ENCODE measurements around the gene OR6T1. TPM values are rescaled to one million over a fixed set of nuclear protein-coding genes. Genes with fewer than 3 reads are reported as not detected.

OR6T1 gene
- total RNA-seq, 3 donors from 2014 or later, result not detected

DNA sequence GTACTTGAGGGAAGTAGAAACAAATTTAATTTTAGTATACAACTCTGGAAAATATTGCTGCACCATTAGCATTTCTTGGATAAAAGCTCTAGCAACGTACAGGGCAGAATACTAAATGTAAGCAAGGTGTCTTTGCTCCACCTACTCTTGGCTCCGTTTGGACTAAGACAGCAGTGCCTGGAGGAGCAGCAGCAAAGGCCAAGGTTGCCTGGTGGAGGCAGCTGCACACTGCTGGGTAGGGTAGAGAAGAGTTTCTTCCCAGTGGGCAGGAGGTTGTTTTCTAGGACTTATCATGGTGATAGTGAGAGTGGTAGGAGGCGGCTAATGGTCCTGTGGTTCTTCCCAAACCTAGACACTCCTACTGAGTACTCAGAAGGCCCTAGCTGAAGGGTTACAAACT, 43.8 kb downstream of the OR6T1 start:
- no peak for ATAC-seq
- Mint-ChIP-seq H3K9me3 (no peaks in the 10 kb centered on the region), H3K36me3 (ENCODE audit: insufficient read depth) (no peaks in the 10 kb centered on the region), H3K4me1 (ENCODE audit: low read depth) (no peaks in the 10 kb centered on the region), H3K4me3 (no peak overlapping the region), H3K27me3 (ENCODE audit: low read depth) (no peaks in the 10 kb centered on the region)
- DNase-seq, result no peak

Other genes with a start within 250 kb of the OR6T1 start
- gene ZNF202, start 202.2 kb downstream of the OR6T1 start, total RNA-seq, result 10 to 100 TPM; 19.9 to 20.6 (median 20.3) TPM
- not detected for gene OR6X1, start 189.3 kb downstream of the OR6T1 start, total RNA-seq
- gene OR6M1, start 137.5 kb downstream of the OR6T1 start, total RNA-seq, result not detected
- gene TMEM225, start 58.2 kb downstream of the OR6T1 start, total RNA-seq, result not detected
- gene OR8D4, start 41.7 kb downstream of the OR6T1 start, total RNA-seq, result not detected
- not detected for gene OR4D5, start 4.2 kb downstream of the OR6T1 start, total RNA-seq
- gene OR10S1, start 33.9 kb upstream of the OR6T1 start, total RNA-seq, result not detected
- gene OR10G6, start 51.3 kb upstream of the OR6T1 start, total RNA-seq, result not detected
- not detected for gene OR10G4, start 69.2 kb upstream of the OR6T1 start, total RNA-seq
- not detected for gene OR10G9, start 79.2 kb upstream of the OR6T1 start, total RNA-seq
- not detected for gene OR10G8, start 83.0 kb upstream of the OR6T1 start, total RNA-seq
- not detected for gene OR10G7, start 97.5 kb upstream of the OR6T1 start, total RNA-seq
- gene VWA5A, start 171.6 kb upstream of the OR6T1 start, total RNA-seq, result 1 to 10 TPM; 1.5 to 1.8 (median 1.7) TPM
- not detected for gene OR10D3, start 239.5 kb upstream of the OR6T1 start, total RNA-seq